Coronary artery (tissue), 2 donors: Measurements from ENCODE around the gene SNAPC4.
"Not testable (repeated sequence)": the region's sequence is repeated elsewhere in the genome, so short reads cannot be mapped to it uniquely, and the experiment has no call there.

ENCODE experiments used
- DNase-seq: peaks from one replicate; pipeline ENCODE4 v3.0.0-alpha.2; 2017; ENCODE audit warnings: low spot score
- H3K27ac ChIP-seq, 2 donors: fragments of 200-600 bp; sonication (generic); one replicate each; pipeline ENCODE4 v1.5.1; 2016 to 2019
- H3K4me3 ChIP-seq: fragments of 200-600 bp; sonication (generic); 2 replicates; pipeline ENCODE4 v1.5.1; 2016; ENCODE audit warnings: mild to moderate bottlenecking, moderate library complexity
- TF ChIP-seq, protein P1 (sequence below): fragments of 200-600 bp; sonication (generic); IDR thresholded peaks from one replicate; pipeline ENCODE4 v1.5.1; 2019; ENCODE audit warnings: antibody characterized with exemption

Gene SNAPC4

DNA sequence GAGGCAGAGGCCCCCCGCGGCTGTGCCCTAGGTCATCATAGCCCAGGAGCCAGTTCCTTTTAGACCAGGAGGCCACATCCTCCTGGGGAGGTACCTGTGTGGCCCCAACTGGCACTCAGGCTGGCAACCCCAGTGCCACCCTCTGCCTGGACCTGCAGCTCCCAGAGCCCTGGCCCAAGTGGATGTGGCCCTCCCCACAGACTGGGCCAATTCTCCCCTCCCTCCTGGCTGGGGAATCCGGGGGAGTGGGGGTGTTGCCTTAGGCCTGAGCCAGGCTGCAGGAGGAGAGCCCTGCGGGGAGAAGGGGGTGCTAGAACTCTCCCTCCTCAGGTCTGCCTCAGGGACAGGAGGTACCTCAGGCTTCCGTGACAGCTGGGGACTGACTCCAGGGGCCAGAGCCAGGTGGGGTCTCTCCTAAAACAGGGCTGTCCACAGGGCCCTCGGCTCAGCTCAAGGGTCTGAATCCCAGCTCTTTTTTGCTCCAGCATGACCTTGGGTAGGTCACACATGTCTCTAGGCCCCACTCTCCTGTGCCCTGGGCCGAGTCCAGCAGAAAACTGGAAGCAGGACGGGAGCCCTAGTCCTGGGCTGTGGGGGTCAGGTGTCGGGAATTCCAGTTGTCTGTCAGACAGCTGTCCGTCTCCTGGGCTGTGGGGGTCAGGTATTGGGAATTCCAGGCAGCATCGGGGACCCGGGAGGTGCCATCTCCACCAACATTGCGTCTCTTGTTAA is 46.0 kb downstream of the SNAPC4 start:
- Histone ChIP-seq H3K27ac (peak overlapping the region in 1 of 2 donors; percentile 39), H3K4me3 (no peak overlapping the region)
- DNase-seq, result no peak
- TF ChIP-seq, protein P1, sequence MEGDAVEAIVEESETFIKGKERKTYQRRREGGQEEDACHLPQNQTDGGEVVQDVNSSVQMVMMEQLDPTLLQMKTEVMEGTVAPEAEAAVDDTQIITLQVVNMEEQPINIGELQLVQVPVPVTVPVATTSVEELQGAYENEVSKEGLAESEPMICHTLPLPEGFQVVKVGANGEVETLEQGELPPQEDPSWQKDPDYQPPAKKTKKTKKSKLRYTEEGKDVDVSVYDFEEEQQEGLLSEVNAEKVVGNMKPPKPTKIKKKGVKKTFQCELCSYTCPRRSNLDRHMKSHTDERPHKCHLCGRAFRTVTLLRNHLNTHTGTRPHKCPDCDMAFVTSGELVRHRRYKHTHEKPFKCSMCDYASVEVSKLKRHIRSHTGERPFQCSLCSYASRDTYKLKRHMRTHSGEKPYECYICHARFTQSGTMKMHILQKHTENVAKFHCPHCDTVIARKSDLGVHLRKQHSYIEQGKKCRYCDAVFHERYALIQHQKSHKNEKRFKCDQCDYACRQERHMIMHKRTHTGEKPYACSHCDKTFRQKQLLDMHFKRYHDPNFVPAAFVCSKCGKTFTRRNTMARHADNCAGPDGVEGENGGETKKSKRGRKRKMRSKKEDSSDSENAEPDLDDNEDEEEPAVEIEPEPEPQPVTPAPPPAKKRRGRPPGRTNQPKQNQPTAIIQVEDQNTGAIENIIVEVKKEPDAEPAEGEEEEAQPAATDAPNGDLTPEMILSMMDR, result no peak

DNA sequence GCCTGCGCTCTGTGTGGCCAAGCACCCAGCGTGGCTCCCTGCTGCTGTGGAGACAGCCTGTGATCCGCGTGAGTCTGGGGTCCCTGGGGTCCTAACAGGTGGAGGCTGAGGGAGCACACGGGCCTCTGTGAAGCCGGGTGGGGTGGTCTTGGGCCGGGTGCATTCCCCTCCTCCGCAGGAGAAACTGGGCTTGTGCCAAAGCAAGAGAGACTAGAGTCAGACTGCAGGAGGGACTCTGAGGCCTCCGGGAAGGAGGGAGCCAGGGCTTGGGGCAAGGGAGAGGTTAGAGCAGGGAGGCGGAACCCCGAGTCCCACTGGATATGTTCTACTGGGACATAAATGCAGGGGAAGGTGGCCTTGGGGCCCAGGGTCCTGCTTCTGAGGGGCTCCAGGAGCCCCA is 46.9 kb downstream of the SNAPC4 start:
- no peak for DNase-seq
- TF ChIP-seq, protein P1, result no peak
- Histone ChIP-seq H3K4me3 (no peak overlapping the region), H3K27ac (no peak overlapping the region)

DNA sequence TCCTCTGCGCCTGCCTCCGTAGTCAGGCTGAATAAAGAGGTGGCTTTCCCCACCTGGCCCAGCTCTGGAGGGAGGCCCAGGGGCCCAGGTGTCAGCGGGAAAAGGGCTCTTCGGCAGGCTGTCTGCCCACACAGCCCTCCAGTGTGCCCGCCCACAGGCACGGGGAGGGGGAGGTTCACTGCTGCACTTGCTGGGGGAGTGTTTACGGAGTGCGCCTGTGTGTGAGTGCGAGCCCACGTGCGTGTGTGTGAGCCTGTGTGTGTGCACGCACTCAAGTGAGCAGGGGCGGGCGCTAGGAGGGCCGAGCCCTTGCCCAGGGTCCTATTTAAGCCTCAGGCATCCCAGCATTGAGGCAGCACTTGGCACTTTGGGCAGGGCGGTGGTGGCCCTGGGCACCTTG is 47.3 kb downstream of the SNAPC4 start:
- TF ChIP-seq, protein P1, result no peak
- no peak for DNase-seq
- H3K27ac ChIP-seq, result no peak overlapping the region
- no peak overlapping the region for H3K4me3 ChIP-seq

DNA sequence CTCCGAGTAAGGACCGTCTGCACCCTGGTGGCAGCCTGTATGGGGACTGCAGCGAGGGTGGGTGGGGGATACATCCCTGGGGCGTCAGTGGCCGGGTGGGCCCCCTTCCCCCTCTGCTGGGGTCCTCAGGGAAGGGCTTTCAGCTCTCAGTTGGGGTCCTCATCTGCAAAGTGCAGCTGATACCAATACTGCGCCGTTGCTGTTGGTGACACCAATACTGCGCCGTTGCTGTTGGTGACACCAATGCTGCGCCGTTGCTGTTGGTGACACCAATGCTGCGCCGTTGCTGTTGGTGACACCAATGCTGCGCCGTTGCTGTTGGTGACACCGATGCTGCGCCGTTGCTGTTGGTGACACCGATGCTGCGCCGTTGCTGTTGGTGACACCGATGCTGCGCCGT is 48.1 kb downstream of the SNAPC4 start:
- not testable (repeated sequence) for H3K27ac ChIP-seq, H3K4me3 ChIP-seq, DNase-seq

DNA sequence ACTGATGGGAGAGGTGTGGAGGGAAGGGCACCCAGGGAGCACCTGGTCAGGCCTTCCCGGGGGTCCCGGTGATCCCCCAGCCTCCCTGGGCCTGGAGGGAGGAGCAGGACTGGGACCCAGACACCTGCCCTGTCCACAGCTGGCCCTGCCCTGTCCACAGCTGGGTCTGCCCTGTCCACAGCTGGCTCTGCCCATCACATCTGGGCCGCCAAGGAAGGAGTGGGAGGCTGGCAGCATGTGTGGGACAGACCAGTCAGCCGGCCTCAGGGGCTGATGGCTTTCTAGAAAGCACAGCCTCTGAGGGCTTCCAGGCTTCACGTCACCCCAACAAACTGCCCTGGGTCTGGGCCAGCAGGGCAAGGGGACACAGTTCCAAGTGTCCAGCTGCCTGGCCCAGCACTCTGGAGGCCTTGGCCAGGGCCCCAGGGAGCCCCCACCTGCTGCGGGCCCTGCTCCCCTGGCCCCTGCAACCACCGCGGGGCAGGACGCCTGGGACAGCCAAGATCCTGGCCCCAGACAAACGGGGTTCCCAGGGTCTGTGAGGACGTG is 48.6 kb downstream of the SNAPC4 start:
- TF ChIP-seq, protein P1, result no peak
- no peak overlapping the region for H3K27ac ChIP-seq
- no peak overlapping the region for H3K4me3 ChIP-seq
- DNase-seq, result no peak
